ENCODE measurements around the gene WDR59.
"Not testable (repeated sequence)": the region's sequence is repeated elsewhere in the genome, so short reads cannot be mapped to it uniquely, and the experiment has no call there.

- TF ChIP-seq, protein P1, sequence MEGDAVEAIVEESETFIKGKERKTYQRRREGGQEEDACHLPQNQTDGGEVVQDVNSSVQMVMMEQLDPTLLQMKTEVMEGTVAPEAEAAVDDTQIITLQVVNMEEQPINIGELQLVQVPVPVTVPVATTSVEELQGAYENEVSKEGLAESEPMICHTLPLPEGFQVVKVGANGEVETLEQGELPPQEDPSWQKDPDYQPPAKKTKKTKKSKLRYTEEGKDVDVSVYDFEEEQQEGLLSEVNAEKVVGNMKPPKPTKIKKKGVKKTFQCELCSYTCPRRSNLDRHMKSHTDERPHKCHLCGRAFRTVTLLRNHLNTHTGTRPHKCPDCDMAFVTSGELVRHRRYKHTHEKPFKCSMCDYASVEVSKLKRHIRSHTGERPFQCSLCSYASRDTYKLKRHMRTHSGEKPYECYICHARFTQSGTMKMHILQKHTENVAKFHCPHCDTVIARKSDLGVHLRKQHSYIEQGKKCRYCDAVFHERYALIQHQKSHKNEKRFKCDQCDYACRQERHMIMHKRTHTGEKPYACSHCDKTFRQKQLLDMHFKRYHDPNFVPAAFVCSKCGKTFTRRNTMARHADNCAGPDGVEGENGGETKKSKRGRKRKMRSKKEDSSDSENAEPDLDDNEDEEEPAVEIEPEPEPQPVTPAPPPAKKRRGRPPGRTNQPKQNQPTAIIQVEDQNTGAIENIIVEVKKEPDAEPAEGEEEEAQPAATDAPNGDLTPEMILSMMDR (IDR thresholded peaks at IDR 0.05): not testable (repeated sequence)
- not testable (repeated sequence) for TF ChIP-seq ZFX (IDR thresholded peaks at IDR 0.05; ENCODE audit: borderline replicate concordance)
These were observed 141.4 kb downstream of the WDR59 start for GRCh38 chr16:74843381-74844035.

Measured in 22Rv1 (cell line).